Measurements from ENCODE around the gene ADI1. TPM values are rescaled to one million over a fixed set of nuclear protein-coding genes. Genes with fewer than 3 reads are reported as not detected.
"Not testable (repeated sequence)": the region's sequence is repeated elsewhere in the genome, so short reads cannot be mapped to it uniquely, and the experiment has no call there.

Gene ADI1
- total and polyA plus RNA-seq, 2 of the 4 experiments (the other 2 are of a cell fraction): 43.2 to 46.0 TPM

- H2BK120ac ChIP-seq (ENCODE audit: low read depth, low read length); H3K9ac ChIP-seq (ENCODE audit: low read depth, low read length); H3K56ac ChIP-seq (ENCODE audit: extremely low read depth, insufficient read depth, low read length); H3K23ac ChIP-seq (ENCODE audit: low read depth, low read length); H4K5ac ChIP-seq (ENCODE audit: low read depth, low read length); ATAC-seq (ENCODE audit: low read depth); DNase-seq; H3K27ac ChIP-seq (ENCODE audit: insufficient read depth, low read length); H4K91ac ChIP-seq (ENCODE audit: insufficient read depth, low read depth, low read length); H3K9me1 ChIP-seq (ENCODE audit: insufficient read depth, low read length); in situ Hi-C loops (cut with MboI; ENCODE audit: low sequenced_read_pairs); H4K20me1 ChIP-seq (ENCODE audit: insufficient read depth, low read length); POLR2A ChIA-PET (ENCODE audit: unreplicated experiment); H3K18ac ChIP-seq (ENCODE audit: low read depth, low read length); H2BK5ac ChIP-seq (ENCODE audit: low read depth, low read length, poor library complexity, severe bottlenecking); H3K4me3 ChIP-seq (ENCODE audit: insufficient read depth, low read depth, low read length); H3K14ac ChIP-seq (replicated peaks; ENCODE audit: low read depth, low read length); H3K4me1 ChIP-seq (ENCODE audit: control insufficient read depth, insufficient read depth, low read length); H2AK5ac ChIP-seq (ENCODE audit: low read depth, low read length); H3K4me2 ChIP-seq (ENCODE audit: low read depth, low read length); H2BK15ac ChIP-seq (ENCODE audit: low read depth, low read length); H3K9me3 ChIP-seq (ENCODE audit: control insufficient read depth, insufficient read depth, low read length); dilution Hi-C loops (cut with HindIII; ENCODE audit: low sequenced_read_pairs, unreplicated experiment); intact Hi-C loops (cut with micrococcal nuclease); H2BK20ac ChIP-seq (ENCODE audit: low read depth, low read length); H3K27me3 ChIP-seq (ENCODE audit: control insufficient read depth, insufficient read depth, low read length); H4K8ac ChIP-seq (ENCODE audit: low read depth in 2 of 2, low read length in 2 of 2); BruUV-seq (replicated peaks); H3K4ac ChIP-seq (ENCODE audit: low read depth, low read length); H2AFZ ChIP-seq (replicated peaks; ENCODE audit: low read length, poor library complexity): not testable (repeated sequence)
- Histone ChIP-seq H3K36me3 (ENCODE audit: control insufficient read depth, insufficient read depth, low read length) (peaks cover 52% of the 10 kb centered on the region), H3K79me1 (ENCODE audit: low read depth in 1 of 2, low read length in 2 of 2) (peaks cover 4 to 11% of the 10 kb centered on the region in 2 experiments; a peak in 2 of 4 replicates), H2AK9ac (replicated peaks; ENCODE audit: low read depth, low read length, poor library complexity) (peak overlapping the region; percentile 43)
- WGBS, 2 experiments (ENCODE audit: extremely low coverage in 2 of 2, insufficient read length in 1 of 2): 36% methylated on average over 5 of the region's 35 CpGs; no CpG with 5 or more reads in 1 of the 2 experiments
- CTCF ChIA-PET: interaction anchor here (1.0 to 1.6 kb wide), 2 partner anchors 13 to 25 kb away, joined by 3 to 7 read pairs; no protein-coding TSS in a partner anchor
These were observed 70.9 kb downstream of the ADI1 start for GRCh38 chr2:3448441-3448911.

Data from IMR-90 (cell line).